ENCODE measurements around the gene ZNRF1. TPM values are rescaled to one million over a fixed set of nuclear protein-coding genes. Genes with fewer than 3 reads are reported as not detected.
A peak's percentile ranks its signal among the peaks of the same experiment; 100 is the strongest.
"Not testable (repeated sequence)": the region's sequence is repeated elsewhere in the genome, so short reads cannot be mapped to it uniquely, and the experiment has no call there.

ZNRF1 gene
- total and polyA plus RNA-seq, 2 donors = 13.4 to 22.0 TPM

- Histone ChIP-seq H3K36me3 (ENCODE audit: insufficient read depth) (no peaks in the 10 kb centered on the region), H3K4me3 (ENCODE audit: low read depth, low read length) (no peak overlapping the region), H3K27ac (ENCODE audit: low read depth) (no peak overlapping the region), H3K4me1 (ENCODE audit: insufficient read depth) (no peaks in the 10 kb centered on the region)
- 66% methylated on average over 4 of the region's 4 CpGs for WGBS
- no peak for DNase-seq (ENCODE audit: extremely low spot score)
These were observed 129.0 kb downstream of the ZNRF1 start for GRCh38 chr16:75127713-75128415.

GRCh38 chr16:75129421-75130149, 130.8 kb downstream of the ZNRF1 start:
- H3K4me1 ChIP-seq (ENCODE audit: insufficient read depth); H3K27ac ChIP-seq (ENCODE audit: low read depth); DNase-seq (ENCODE audit: extremely low spot score); H3K4me3 ChIP-seq (ENCODE audit: low read depth, low read length); H3K36me3 ChIP-seq (ENCODE audit: insufficient read depth): not testable (repeated sequence)
- 78% methylated on average over 5 of the region's 5 CpGs for WGBS

GRCh38 chr16:75130150-75130771, 131.4 kb downstream of the ZNRF1 start:
- H3K27ac ChIP-seq (ENCODE audit: low read depth) = no peak overlapping the region
- 82% methylated on average over 9 of the region's 9 CpGs for WGBS
- no peaks in the 10 kb centered on the region for H3K4me1 ChIP-seq (ENCODE audit: insufficient read depth)
- DNase-seq (ENCODE audit: extremely low spot score) = no peak
- H3K36me3 ChIP-seq (ENCODE audit: insufficient read depth) = no peaks in the 10 kb centered on the region
- H3K4me3 ChIP-seq (ENCODE audit: low read depth, low read length) = no peak overlapping the region

GRCh38 chr16:75131081-75131480, 132.3 kb downstream of the ZNRF1 start:
- Histone ChIP-seq H3K4me3 (ENCODE audit: low read depth, low read length) (no peak overlapping the region), H3K4me1 (ENCODE audit: insufficient read depth) (no peaks in the 10 kb centered on the region), H3K27ac (ENCODE audit: low read depth) (no peak overlapping the region), H3K36me3 (ENCODE audit: insufficient read depth) (no peaks in the 10 kb centered on the region)
- no peak for DNase-seq (ENCODE audit: extremely low spot score)
- WGBS = 58% methylated on average over 7 of the region's 7 CpGs

- Histone ChIP-seq H3K36me3 (ENCODE audit: insufficient read depth) (no peaks in the 10 kb centered on the region), H3K27ac (ENCODE audit: low read depth) (no peak overlapping the region), H3K4me3 (ENCODE audit: low read depth, low read length) (no peak overlapping the region), H3K4me1 (ENCODE audit: insufficient read depth) (no peaks in the 10 kb centered on the region)
- 73% methylated on average over 8 of the region's 8 CpGs for WGBS
- no peak for DNase-seq (ENCODE audit: extremely low spot score)
These were observed 139.4 kb downstream of the ZNRF1 start for GRCh38 chr16:75138233-75138632.

GRCh38 chr16:75138636-75139035, 139.8 kb downstream of the ZNRF1 start:
- no peak for DNase-seq (ENCODE audit: extremely low spot score)
- Histone ChIP-seq H3K4me3 (ENCODE audit: low read depth, low read length) (no peak overlapping the region), H3K36me3 (ENCODE audit: insufficient read depth) (no peaks in the 10 kb centered on the region), H3K27ac (ENCODE audit: low read depth) (no peak overlapping the region), H3K4me1 (ENCODE audit: insufficient read depth) (no peaks in the 10 kb centered on the region)
- 64% methylated on average over 9 of the region's 9 CpGs for WGBS

- no peak for DNase-seq (ENCODE audit: extremely low spot score)
- no peaks in the 10 kb centered on the region for H3K36me3 ChIP-seq (ENCODE audit: insufficient read depth)
- no peak overlapping the region for H3K27ac ChIP-seq (ENCODE audit: low read depth)
- H3K4me1 ChIP-seq (ENCODE audit: insufficient read depth) = no peaks in the 10 kb centered on the region
- 96% methylated on average over 5 of the region's 5 CpGs for WGBS
- no peak overlapping the region for H3K4me3 ChIP-seq (ENCODE audit: low read depth, low read length)
These were observed 140.7 kb downstream of the ZNRF1 start for GRCh38 chr16:75139498-75139897.

- H3K27ac ChIP-seq (ENCODE audit: low read depth) = no peak overlapping the region
- H3K36me3 ChIP-seq (ENCODE audit: insufficient read depth) = no peaks in the 10 kb centered on the region
- H3K4me1 ChIP-seq (ENCODE audit: insufficient read depth) = no peaks in the 10 kb centered on the region
- no peak for DNase-seq (ENCODE audit: extremely low spot score)
- 83% methylated on average over 6 of the region's 6 CpGs for WGBS
- no peak overlapping the region for H3K4me3 ChIP-seq (ENCODE audit: low read depth, low read length)
These were observed 145.1 kb downstream of the ZNRF1 start for GRCh38 chr16:75143941-75144340.

GRCh38 chr16:75147968-75148310, 149.1 kb downstream of the ZNRF1 start:
- Histone ChIP-seq H3K4me1 (ENCODE audit: insufficient read depth) (no peaks in the 10 kb centered on the region), H3K36me3 (ENCODE audit: insufficient read depth) (no peaks in the 10 kb centered on the region), H3K27ac (ENCODE audit: low read depth) (no peak overlapping the region), H3K4me3 (ENCODE audit: low read depth, low read length) (no peak overlapping the region)
- 57% methylated on average over 3 of the region's 3 CpGs for WGBS
- DNase-seq (ENCODE audit: extremely low spot score) = no peak

GRCh38 chr16:75148311-75149195, 149.7 kb downstream of the ZNRF1 start, which contains the start of gene ZFP1:
Gene ZFP1, plus strand, starts transcription at chr16:75148524. Its CDS starts 4,428 bp downstream, at chr16:75152952.
- Histone ChIP-seq H3K4me1 (ENCODE audit: insufficient read depth) (no peaks in the 10 kb centered on the region), H3K27ac (ENCODE audit: low read depth) (peak within 1 kb of the TSS; percentile 95), H3K36me3 (ENCODE audit: insufficient read depth) (no peaks in the 10 kb centered on the region), H3K4me3 (ENCODE audit: low read depth, low read length) (peak within 1 kb of the TSS; percentile 73)
- under 1% methylated on average over 93 of the region's 93 CpGs for WGBS
- DNase-seq (ENCODE audit: extremely low spot score) = peak; percentile 88

- Histone ChIP-seq H3K4me3 (ENCODE audit: low read depth, low read length) (no peak overlapping the region), H3K36me3 (ENCODE audit: insufficient read depth) (no peaks in the 10 kb centered on the region), H3K4me1 (ENCODE audit: insufficient read depth) (no peaks in the 10 kb centered on the region), H3K27ac (ENCODE audit: low read depth) (no peak overlapping the region)
- WGBS = 48% methylated on average over 2 of the region's 2 CpGs
- no peak for DNase-seq (ENCODE audit: extremely low spot score)
These were observed 153.0 kb downstream of the ZNRF1 start for GRCh38 chr16:75151798-75152197.

GRCh38 chr16:75152635-75153034, 153.8 kb downstream of the ZNRF1 start:
- no peaks in the 10 kb centered on the region for H3K36me3 ChIP-seq (ENCODE audit: insufficient read depth)
- no peak overlapping the region for H3K27ac ChIP-seq (ENCODE audit: low read depth)
- no peaks in the 10 kb centered on the region for H3K4me1 ChIP-seq (ENCODE audit: insufficient read depth)
- DNase-seq (ENCODE audit: extremely low spot score) = no peak
- no peak overlapping the region for H3K4me3 ChIP-seq (ENCODE audit: low read depth, low read length)

- WGBS = 94% methylated on average over 1 of the region's 1 CpG
- Histone ChIP-seq H3K4me1 (ENCODE audit: insufficient read depth) (no peaks in the 10 kb centered on the region), H3K36me3 (ENCODE audit: insufficient read depth) (no peaks in the 10 kb centered on the region), H3K4me3 (ENCODE audit: low read depth, low read length) (no peak overlapping the region), H3K27ac (ENCODE audit: low read depth) (no peak overlapping the region)
- no peak for DNase-seq (ENCODE audit: extremely low spot score)
These were observed 161.6 kb downstream of the ZNRF1 start for GRCh38 chr16:75160386-75160785.

All from urinary bladder (tissue), 4 donors.